Measurements from ENCODE around the gene CSNK1D. TPM values are rescaled to one million over a fixed set of nuclear protein-coding genes. Genes with fewer than 3 reads are reported as not detected.
A peak's percentile ranks its signal among the peaks of the same experiment; 100 is the strongest.

The CSNK1D gene
- total RNA-seq, 1 donor from 2014 or later: 41.5 TPM

GRCh38 chr17:82204831-82205719, 68.4 kb downstream of the CSNK1D start:
- Histone ChIP-seq H3K27me3 (no peaks in the 10 kb centered on the region), H3K9me3 (ENCODE audit: low read depth) (no peaks in the 10 kb centered on the region), H2AFZ (replicated peaks) (no peak overlapping the region), H4K20me1 (ENCODE audit: low read depth) (peaks cover 10% of the 10 kb centered on the region), H3K4me1 (no peaks in the 10 kb centered on the region), H3K4me3 (no peak overlapping the region), H3K27ac (no peak overlapping the region), H3K79me2 (ENCODE audit: low read depth) (no peaks in the 10 kb centered on the region), H3K4me2 (no peak overlapping the region), H3K9ac (no peak overlapping the region), H3K36me3 (no peaks in the 10 kb centered on the region), H3F3A (ENCODE audit: low read depth) (no peaks in the 10 kb centered on the region)
- TF ChIP-seq EZH2 (IDR thresholded peaks at IDR 0.05) (no peak), EZH2phosphoT487 (IDR thresholded peaks at IDR 0.05) (no peak), CTCF (IDR thresholded peaks at IDR 0.05) (no peak)
- Mint-ChIP-seq H3K9me3 (no peaks in the 10 kb centered on the region), H3K27me3 (ENCODE audit: insufficient read depth, low read depth) (no peaks in the 10 kb centered on the region), H3K27ac (no peak overlapping the region), H3K36me3 (peaks cover 7% of the 10 kb centered on the region), H3K4me1 (peaks cover 14% of the 10 kb centered on the region), H3K4me3 (peak overlapping the region; percentile 53)
- no peak for DNase-seq (ENCODE audit: low spot score)

- no peak for TF ChIP-seq EZH2 (IDR thresholded peaks at IDR 0.05)
- TF ChIP-seq CTCF (IDR thresholded peaks at IDR 0.05): no peak
- TF ChIP-seq EZH2phosphoT487 (IDR thresholded peaks at IDR 0.05): no peak
- H3K4me1 Mint-ChIP-seq: peaks cover 10% of the 10 kb centered on the region
- no peak overlapping the region for H2AFZ ChIP-seq (replicated peaks)
- H3K27ac Mint-ChIP-seq: no peak overlapping the region
- no peaks in the 10 kb centered on the region for H3K9me3 Mint-ChIP-seq
- H3K27me3 Mint-ChIP-seq (ENCODE audit: insufficient read depth, low read depth): no peaks in the 10 kb centered on the region
- no peak overlapping the region for H3K27ac ChIP-seq
- H3F3A ChIP-seq (ENCODE audit: low read depth): no peaks in the 10 kb centered on the region
- H3K79me2 ChIP-seq (ENCODE audit: low read depth): no peaks in the 10 kb centered on the region
- peaks cover 10% of the 10 kb centered on the region for H4K20me1 ChIP-seq (ENCODE audit: low read depth)
- peaks cover 8% of the 10 kb centered on the region for H3K36me3 Mint-ChIP-seq
- no peaks in the 10 kb centered on the region for H3K9me3 ChIP-seq (ENCODE audit: low read depth)
- no peak overlapping the region for H3K4me2 ChIP-seq
- H3K4me3 Mint-ChIP-seq: no peak overlapping the region
- H3K27me3 ChIP-seq: no peaks in the 10 kb centered on the region
- no peak overlapping the region for H3K9ac ChIP-seq
- H3K4me3 ChIP-seq: no peak overlapping the region
- no peaks in the 10 kb centered on the region for H3K36me3 ChIP-seq
- no peaks in the 10 kb centered on the region for H3K4me1 ChIP-seq
- no peak for DNase-seq (ENCODE audit: low spot score)
These were observed 69.6 kb downstream of the CSNK1D start for GRCh38 chr17:82203920-82204319.

DNA sequence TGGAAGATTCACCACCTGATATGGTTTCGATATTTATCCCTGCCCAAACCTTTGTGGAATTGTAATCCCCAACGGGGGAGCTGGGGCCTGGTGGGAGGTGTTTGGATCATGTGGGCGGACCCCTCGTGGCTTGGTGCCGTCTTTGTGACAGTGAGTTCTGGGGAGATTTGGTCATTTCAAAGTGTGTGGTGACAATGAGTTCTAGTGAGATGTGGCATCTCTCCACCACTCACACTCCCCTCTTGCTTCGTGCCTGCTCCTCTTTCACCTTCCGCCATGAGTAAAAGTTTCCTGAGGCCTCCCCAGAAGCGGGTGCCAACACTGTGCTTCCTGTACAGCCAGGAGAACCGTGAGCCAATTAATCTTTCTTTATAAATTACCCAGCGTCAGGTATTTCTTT, 70.5 kb downstream of the CSNK1D start:
- TF ChIP-seq EZH2 (IDR thresholded peaks at IDR 0.05) (no peak), CTCF (IDR thresholded peaks at IDR 0.05) (no peak), EZH2phosphoT487 (IDR thresholded peaks at IDR 0.05) (no peak)
- no peaks in the 10 kb centered on the region for H3K27me3 ChIP-seq
- Mint-ChIP-seq H3K27me3 (ENCODE audit: insufficient read depth, low read depth) (peaks cover 3% of the 10 kb centered on the region), H3K9me3 (no peaks in the 10 kb centered on the region), H3K27ac (no peak overlapping the region), H3K36me3 (peaks cover 14% of the 10 kb centered on the region), H3K4me3 (peak overlapping the region; percentile 17), H3K4me1 (peaks cover 10% of the 10 kb centered on the region)
- no peak overlapping the region for H3K27ac ChIP-seq
- H3K4me3 ChIP-seq: no peak overlapping the region
- no peaks in the 10 kb centered on the region for H3K79me2 ChIP-seq (ENCODE audit: low read depth)
- H3F3A ChIP-seq (ENCODE audit: low read depth): no peaks in the 10 kb centered on the region
- no peak for DNase-seq (ENCODE audit: low spot score)
- no peaks in the 10 kb centered on the region for H3K4me1 ChIP-seq
- no peaks in the 10 kb centered on the region for H3K36me3 ChIP-seq
- no peak overlapping the region for H3K4me2 ChIP-seq
- H3K9me3 ChIP-seq (ENCODE audit: low read depth): no peaks in the 10 kb centered on the region
- peaks cover 10% of the 10 kb centered on the region for H4K20me1 ChIP-seq (ENCODE audit: low read depth)
- H3K9ac ChIP-seq: no peak overlapping the region
- no peak overlapping the region for H2AFZ ChIP-seq (replicated peaks)
